ENCODE data around the gene WDHD1. TPM values are rescaled to one million over a fixed set of nuclear protein-coding genes. Genes with fewer than 3 reads are reported as not detected.

WDHD1 gene
- polyA plus RNA-seq, 3 donors: 0.19 to 0.37 (median 0.30) TPM

DNA sequence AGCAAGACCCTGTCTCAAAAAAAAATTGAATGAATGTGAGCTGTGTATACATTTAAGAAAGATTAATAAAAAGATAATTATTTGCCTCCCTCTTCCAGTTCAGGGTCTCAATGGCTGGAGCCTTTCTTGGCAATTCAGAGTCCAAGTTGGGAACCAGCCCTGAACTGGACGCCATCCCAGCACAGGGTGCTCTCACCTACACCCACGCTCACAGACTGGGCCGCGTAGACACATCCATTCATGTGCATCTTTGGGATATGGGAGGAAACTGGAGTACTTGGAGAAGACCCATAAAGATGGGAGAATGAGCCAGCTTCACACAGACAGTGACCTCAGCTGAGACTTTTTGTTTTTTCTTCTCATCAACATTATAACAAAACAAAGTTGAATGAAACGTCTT lies 31.0 kb upstream of the WDHD1 start:
- no CpG with 5 or more reads among the region's 5 CpGs for WGBS (ENCODE audit: insufficient coverage)
- H3K27me3 Mint-ChIP-seq (ENCODE audit: low read depth in 3 of 3): no peaks in the 10 kb centered on the region
- no peak overlapping the region for H2AFZ ChIP-seq (ENCODE audit: insufficient read depth, low read depth, low read length, poor library complexity, severe bottlenecking)
- intact Hi-C loops (cut with micrococcal nuclease): no loop called here
- H3K27me3 ChIP-seq (ENCODE audit: control insufficient read depth in 2 of 2, insufficient read depth in 2 of 2, low read length in 2 of 2): no peaks in the 10 kb centered on the region
- TF ChIP-seq, protein P1, sequence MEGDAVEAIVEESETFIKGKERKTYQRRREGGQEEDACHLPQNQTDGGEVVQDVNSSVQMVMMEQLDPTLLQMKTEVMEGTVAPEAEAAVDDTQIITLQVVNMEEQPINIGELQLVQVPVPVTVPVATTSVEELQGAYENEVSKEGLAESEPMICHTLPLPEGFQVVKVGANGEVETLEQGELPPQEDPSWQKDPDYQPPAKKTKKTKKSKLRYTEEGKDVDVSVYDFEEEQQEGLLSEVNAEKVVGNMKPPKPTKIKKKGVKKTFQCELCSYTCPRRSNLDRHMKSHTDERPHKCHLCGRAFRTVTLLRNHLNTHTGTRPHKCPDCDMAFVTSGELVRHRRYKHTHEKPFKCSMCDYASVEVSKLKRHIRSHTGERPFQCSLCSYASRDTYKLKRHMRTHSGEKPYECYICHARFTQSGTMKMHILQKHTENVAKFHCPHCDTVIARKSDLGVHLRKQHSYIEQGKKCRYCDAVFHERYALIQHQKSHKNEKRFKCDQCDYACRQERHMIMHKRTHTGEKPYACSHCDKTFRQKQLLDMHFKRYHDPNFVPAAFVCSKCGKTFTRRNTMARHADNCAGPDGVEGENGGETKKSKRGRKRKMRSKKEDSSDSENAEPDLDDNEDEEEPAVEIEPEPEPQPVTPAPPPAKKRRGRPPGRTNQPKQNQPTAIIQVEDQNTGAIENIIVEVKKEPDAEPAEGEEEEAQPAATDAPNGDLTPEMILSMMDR (IDR thresholded peaks at IDR 0.05): no peak
- peaks cover 4% of the 10 kb centered on the region in 2 donors for H3K4me1 ChIP-seq (ENCODE audit: control insufficient read depth in 1 of 2, insufficient read depth in 2 of 2, low read length in 2 of 2)
- no peak overlapping the region for H3K4me3 Mint-ChIP-seq
- peaks cover 0 to 2% (median 0%) of the 10 kb centered on the region in 7 donors for H3K9me3 Mint-ChIP-seq
- H3K9ac ChIP-seq (ENCODE audit: insufficient read depth, low read length, poor library complexity, severe bottlenecking): no peak overlapping the region
- H3K4me2 ChIP-seq (replicated peaks; ENCODE audit: extremely low read depth, low read length, poor library complexity, severe bottlenecking): no peak overlapping the region
- H3K27ac Mint-ChIP-seq: peak overlapping the region in 2 of 7 donors; percentile 12 to 50
- no peak for DNase-seq
- H4K20me1 ChIP-seq (ENCODE audit: insufficient read depth, low read length): peaks cover 100% of the 10 kb centered on the region
- no peak overlapping the region for H3K4me3 ChIP-seq (replicated peaks in 1 of 3; ENCODE audit: low read depth in 2 of 3, low read length in 3 of 3)
- peaks cover 33 to 53% of the 10 kb centered on the region in 2 donors for H3K36me3 Mint-ChIP-seq
- H3K79me2 ChIP-seq (ENCODE audit: insufficient read depth, low read length): peaks cover 97% of the 10 kb centered on the region
- H3K27ac ChIP-seq (ENCODE audit: low read depth in 1 of 2, low read length in 2 of 2): no peak overlapping the region
- H3K4me1 Mint-ChIP-seq: peaks cover 13% of the 10 kb centered on the region
- no peaks in the 10 kb centered on the region for H3K9me3 ChIP-seq (replicated peaks in 1 of 2; ENCODE audit: control insufficient read depth in 1 of 2, insufficient read depth in 1 of 2, low read length in 2 of 2)
- H3K36me3 ChIP-seq (replicated peaks in 1 of 2; ENCODE audit: control insufficient read depth in 1 of 2, insufficient read depth in 2 of 2, low read length in 2 of 2): peaks cover 11 to 69% of the 10 kb centered on the region in 2 donors

DNA sequence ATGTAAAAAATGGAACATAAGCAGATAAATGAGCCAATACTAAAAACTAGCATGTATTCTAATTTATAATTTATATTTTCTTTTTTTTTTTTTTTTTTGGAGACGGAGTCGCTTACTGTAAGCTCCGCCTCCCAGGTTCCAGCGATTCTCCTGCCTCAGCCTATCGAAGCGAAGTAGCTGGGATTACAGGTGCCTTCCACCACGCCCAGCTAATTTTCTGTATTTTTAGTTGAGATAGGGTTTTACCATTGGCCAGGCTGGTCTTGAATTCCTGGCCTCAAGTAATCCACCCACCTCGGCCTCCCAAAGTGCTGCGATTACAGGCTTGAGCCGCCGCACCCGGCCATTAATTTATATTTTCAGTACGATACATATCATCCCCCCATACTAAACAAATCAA lies 27.2 kb upstream of the WDHD1 start:
- WGBS (ENCODE audit: insufficient coverage): 96% methylated on average over 4 of the region's 13 CpGs
- TF ChIP-seq, protein P1 (IDR thresholded peaks at IDR 0.05): no peak
- Histone ChIP-seq H3K27me3 (ENCODE audit: control insufficient read depth in 2 of 2, insufficient read depth in 2 of 2, low read length in 2 of 2) (no peaks in the 10 kb centered on the region), H3K79me2 (ENCODE audit: insufficient read depth, low read length) (peaks cover 76% of the 10 kb centered on the region), H3K4me3 (replicated peaks in 1 of 3; ENCODE audit: low read depth in 2 of 3, low read length in 3 of 3) (no peak overlapping the region), H3K4me2 (replicated peaks; ENCODE audit: extremely low read depth, low read length, poor library complexity, severe bottlenecking) (no peak overlapping the region), H3K4me1 (ENCODE audit: control insufficient read depth in 1 of 2, insufficient read depth in 2 of 2, low read length in 2 of 2) (peaks cover 17 to 19% of the 10 kb centered on the region in 2 donors), H4K20me1 (ENCODE audit: insufficient read depth, low read length) (peaks cover 72% of the 10 kb centered on the region), H3K27ac (ENCODE audit: low read depth in 1 of 2, low read length in 2 of 2) (no peak overlapping the region), H3K9ac (ENCODE audit: insufficient read depth, low read length, poor library complexity, severe bottlenecking) (no peak overlapping the region), H3K36me3 (replicated peaks in 1 of 2; ENCODE audit: control insufficient read depth in 1 of 2, insufficient read depth in 2 of 2, low read length in 2 of 2) (peaks cover 4 to 38% of the 10 kb centered on the region in 2 donors), H2AFZ (ENCODE audit: insufficient read depth, low read depth, low read length, poor library complexity, severe bottlenecking) (no peak overlapping the region), H3K9me3 (replicated peaks in 1 of 2; ENCODE audit: control insufficient read depth in 1 of 2, insufficient read depth in 1 of 2, low read length in 2 of 2) (no peaks in the 10 kb centered on the region)
- H3K9me3 Mint-ChIP-seq: no peaks in the 10 kb centered on the region
- DNase-seq: no peak
- H3K27me3 Mint-ChIP-seq (ENCODE audit: low read depth in 3 of 3): peaks cover 0 to 3% (median 2%) of the 10 kb centered on the region in 3 donors
- intact Hi-C loops (cut with micrococcal nuclease): loop anchor here in 1 of 2 donors (5.0 kb wide), 1 partner anchor 33 kb away; no protein-coding TSS in a partner anchor
- H3K27ac Mint-ChIP-seq: no peak overlapping the region
- no peak overlapping the region for H3K4me3 Mint-ChIP-seq
- peaks cover 27% of the 10 kb centered on the region for H3K4me1 Mint-ChIP-seq
- H3K36me3 Mint-ChIP-seq: peaks cover 20 to 32% of the 10 kb centered on the region in 2 donors
